PFSK-1 (cell line): ENCODE data around the gene SYNE2. TPM values are rescaled to one million over a fixed set of nuclear protein-coding genes. Genes with fewer than 3 reads are reported as not detected.

Experiments
- FOXP2 ChIP-seq: optimal IDR thresholded peaks from 2 replicates; pipeline ENCODE3; 2011; ENCODE audit warnings: borderline replicate concordance, control low read depth, inconsistent platforms; ENCODE audit not compliant: insufficient read depth; ENCODE audit errors: extremely low read length, extremely low read depth
- POLR2AphosphoS5 ChIP-seq: IDR thresholded peaks from 2 replicates; pipeline ENCODE4 v1.6.1; 2012; ENCODE audit warnings: low read depth, mild to moderate bottlenecking, control low read depth, low read length, moderate library complexity
- SIN3A ChIP-seq: IDR thresholded peaks from 2 replicates; pipeline ENCODE4 v1.6.1; 2012; ENCODE audit warnings: mild to moderate bottlenecking, low read length, moderate library complexity, borderline replicate concordance; ENCODE audit not compliant: insufficient read depth
- TAF1 ChIP-seq: IDR thresholded peaks from 2 replicates; pipeline ENCODE4 v1.6.1; 2012; ENCODE audit warnings: low read length, control low read depth, borderline replicate concordance; ENCODE audit not compliant: insufficient read depth
- polyA plus RNA-seq: library from polyadenylated mRNA; unstranded; fragments of >200 nt; gene quantifications from one replicate; pipeline ENCODE4 v1.2.1, GENCODE V29; 2012; ENCODE audit warnings: low read depth, missing spikeins; ENCODE audit not compliant: insufficient read length
- TF ChIP-seq, protein P1 (sequence below), 2 experiments: IDR thresholded peaks; 2 replicates each; pipeline versions ENCODE4 v1.6.1 to v1.8.0; 2011 to 2012; ENCODE audit warnings: low read depth in 2 of 2, low read length in 2 of 2, control low read depth in 1 of 2, inconsistent platforms in 1 of 2, mild to moderate bottlenecking in 1 of 2, moderate library complexity in 1 of 2; ENCODE audit not compliant: insufficient read depth in 1 of 2

Gene SYNE2, protein sequence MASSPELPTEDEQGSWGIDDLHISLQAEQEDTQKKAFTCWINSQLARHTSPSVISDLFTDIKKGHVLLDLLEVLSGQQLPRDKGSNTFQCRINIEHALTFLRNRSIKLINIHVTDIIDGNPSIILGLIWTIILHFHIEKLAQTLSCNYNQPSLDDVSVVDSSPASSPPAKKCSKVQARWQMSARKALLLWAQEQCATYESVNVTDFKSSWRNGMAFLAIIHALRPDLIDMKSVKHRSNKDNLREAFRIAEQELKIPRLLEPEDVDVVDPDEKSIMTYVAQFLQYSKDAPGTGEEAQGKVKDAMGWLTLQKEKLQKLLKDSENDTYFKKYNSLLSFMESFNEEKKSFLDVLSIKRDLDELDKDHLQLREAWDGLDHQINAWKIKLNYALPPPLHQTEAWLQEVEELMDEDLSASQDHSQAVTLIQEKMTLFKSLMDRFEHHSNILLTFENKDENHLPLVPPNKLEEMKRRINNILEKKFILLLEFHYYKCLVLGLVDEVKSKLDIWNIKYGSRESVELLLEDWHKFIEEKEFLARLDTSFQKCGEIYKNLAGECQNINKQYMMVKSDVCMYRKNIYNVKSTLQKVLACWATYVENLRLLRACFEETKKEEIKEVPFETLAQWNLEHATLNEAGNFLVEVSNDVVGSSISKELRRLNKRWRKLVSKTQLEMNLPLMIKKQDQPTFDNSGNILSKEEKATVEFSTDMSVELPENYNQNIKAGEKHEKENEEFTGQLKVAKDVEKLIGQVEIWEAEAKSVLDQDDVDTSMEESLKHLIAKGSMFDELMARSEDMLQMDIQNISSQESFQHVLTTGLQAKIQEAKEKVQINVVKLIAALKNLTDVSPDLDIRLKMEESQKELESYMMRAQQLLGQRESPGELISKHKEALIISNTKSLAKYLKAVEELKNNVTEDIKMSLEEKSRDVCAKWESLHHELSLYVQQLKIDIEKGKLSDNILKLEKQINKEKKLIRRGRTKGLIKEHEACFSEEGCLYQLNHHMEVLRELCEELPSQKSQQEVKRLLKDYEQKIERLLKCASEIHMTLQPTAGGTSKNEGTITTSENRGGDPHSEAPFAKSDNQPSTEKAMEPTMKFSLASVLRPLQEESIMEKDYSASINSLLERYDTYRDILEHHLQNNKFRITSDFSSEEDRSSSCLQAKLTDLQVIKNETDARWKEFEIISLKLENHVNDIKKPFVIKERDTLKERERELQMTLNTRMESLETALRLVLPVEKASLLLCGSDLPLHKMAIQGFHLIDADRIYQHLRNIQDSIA (N-terminal part only)
- polyA plus RNA-seq: 12.4 TPM

DNA sequence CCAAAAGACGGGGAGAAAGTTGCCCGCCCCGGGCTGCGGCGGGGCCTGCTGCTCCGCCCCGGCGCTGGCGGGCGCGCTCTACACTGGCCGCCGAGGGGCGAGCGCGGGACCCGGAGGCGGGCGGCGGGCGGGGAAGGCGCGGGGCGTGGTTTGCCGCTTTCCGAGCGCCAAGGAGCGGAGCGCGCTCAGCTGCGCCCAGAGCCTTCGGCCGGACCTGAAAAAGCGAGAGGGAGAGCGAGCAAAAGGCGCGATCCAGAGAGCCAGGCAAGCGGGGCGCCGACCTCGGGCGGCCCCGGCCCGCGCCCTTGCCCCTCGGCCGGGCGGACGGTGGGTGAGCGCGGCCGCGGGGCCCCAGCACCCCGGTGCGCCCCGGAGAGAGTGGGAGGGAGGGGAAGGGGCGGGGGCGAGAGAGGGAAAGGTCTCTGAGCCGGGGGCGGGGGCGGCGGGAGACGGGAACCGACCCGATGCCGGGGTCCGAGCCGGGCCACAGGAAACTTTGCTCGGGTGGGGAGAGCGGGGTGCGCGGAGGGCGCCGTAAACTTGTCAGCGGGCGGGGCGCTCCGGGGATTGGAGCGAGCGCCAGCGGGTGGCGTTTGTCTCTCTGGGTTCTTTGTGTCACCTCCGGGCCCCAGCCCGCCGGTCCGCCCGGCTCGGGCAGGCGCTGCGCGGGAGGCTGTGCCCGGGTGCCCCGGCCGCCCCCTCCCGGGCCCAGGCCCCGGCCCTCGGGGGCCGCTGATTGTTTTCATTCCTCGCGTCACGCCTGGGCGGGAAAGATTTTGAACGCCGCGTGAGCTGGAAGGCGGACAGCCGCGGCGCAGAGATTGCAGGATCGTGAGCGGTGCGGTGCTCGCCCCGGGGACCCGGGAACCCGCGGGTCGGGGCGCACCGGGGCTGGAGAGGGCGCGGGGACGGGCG, at the start of gene SYNE2:
Gene SYNE2, plus strand, starts transcription at position 188 of the 915 bp plus-strand sequence. CDS start 56,145 bp downstream, outside the sequence.
- TF ChIP-seq, protein P1, sequence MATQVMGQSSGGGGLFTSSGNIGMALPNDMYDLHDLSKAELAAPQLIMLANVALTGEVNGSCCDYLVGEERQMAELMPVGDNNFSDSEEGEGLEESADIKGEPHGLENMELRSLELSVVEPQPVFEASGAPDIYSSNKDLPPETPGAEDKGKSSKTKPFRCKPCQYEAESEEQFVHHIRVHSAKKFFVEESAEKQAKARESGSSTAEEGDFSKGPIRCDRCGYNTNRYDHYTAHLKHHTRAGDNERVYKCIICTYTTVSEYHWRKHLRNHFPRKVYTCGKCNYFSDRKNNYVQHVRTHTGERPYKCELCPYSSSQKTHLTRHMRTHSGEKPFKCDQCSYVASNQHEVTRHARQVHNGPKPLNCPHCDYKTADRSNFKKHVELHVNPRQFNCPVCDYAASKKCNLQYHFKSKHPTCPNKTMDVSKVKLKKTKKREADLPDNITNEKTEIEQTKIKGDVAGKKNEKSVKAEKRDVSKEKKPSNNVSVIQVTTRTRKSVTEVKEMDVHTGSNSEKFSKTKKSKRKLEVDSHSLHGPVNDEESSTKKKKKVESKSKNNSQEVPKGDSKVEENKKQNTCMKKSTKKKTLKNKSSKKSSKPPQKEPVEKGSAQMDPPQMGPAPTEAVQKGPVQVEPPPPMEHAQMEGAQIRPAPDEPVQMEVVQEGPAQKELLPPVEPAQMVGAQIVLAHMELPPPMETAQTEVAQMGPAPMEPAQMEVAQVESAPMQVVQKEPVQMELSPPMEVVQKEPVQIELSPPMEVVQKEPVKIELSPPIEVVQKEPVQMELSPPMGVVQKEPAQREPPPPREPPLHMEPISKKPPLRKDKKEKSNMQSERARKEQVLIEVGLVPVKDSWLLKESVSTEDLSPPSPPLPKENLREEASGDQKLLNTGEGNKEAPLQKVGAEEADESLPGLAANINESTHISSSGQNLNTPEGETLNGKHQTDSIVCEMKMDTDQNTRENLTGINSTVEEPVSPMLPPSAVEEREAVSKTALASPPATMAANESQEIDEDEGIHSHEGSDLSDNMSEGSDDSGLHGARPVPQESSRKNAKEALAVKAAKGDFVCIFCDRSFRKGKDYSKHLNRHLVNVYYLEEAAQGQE (IDR thresholded peaks at IDR 0.05; ENCODE audit: insufficient read depth in 1 of 2, low read depth in 2 of 2, low read length in 2 of 2): no peak
- TF ChIP-seq POLR2AphosphoS5: no peak
- TF ChIP-seq SIN3A: no peak
- TF ChIP-seq TAF1: no peak
- TF ChIP-seq FOXP2: no peak

DNA sequence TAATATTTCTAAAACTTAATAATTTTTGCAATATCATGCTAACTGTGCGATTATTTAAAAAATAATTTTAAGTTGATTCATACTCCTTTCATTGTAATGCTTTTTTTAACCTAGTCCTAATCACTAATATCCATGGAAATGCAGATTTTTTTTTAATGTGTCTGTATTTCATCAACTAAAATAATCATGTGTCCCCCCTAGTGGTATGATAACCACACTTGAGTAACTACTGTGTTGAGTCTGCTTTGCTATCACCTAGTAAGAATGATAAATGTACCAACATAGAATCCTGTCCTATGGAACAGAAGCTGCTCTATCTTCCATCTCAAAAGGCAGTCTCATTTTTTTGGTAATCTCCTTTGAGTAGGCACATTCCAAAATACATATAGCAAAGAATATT, 19.1 kb upstream of the SYNE2 start:
- TF ChIP-seq POLR2AphosphoS5 (no peak), FOXP2 (no peak), TAF1 (no peak), SIN3A (no peak)
- TF ChIP-seq, protein P1 (IDR thresholded peaks at IDR 0.05; ENCODE audit: insufficient read depth in 1 of 2, low read depth in 2 of 2, low read length in 2 of 2): no peak

DNA sequence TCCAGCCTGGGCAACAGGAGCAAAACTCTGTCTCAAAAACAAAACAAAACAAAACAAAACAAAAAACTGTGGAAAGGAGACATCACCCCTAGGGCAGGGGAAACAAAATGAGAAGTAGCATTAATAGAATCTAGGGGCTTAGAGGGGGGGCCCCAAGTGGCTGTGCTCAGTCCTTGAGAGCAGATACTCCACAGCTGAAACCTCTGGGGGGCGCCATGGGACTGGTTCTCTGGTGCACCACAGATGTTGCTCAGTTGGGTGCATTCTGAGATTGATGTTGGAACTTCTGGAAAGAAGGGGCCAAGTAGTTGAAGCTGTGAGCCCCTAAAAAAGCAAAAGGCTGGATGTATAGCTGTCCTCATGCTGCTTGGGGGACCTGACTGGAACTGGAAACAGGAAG, 11.8 kb upstream of the SYNE2 start:
- TF ChIP-seq SIN3A (no peak), POLR2AphosphoS5 (no peak), FOXP2 (no peak), TAF1 (no peak)
- TF ChIP-seq, protein P1 (IDR thresholded peaks at IDR 0.05; ENCODE audit: insufficient read depth in 1 of 2, low read depth in 2 of 2, low read length in 2 of 2): no peak

DNA sequence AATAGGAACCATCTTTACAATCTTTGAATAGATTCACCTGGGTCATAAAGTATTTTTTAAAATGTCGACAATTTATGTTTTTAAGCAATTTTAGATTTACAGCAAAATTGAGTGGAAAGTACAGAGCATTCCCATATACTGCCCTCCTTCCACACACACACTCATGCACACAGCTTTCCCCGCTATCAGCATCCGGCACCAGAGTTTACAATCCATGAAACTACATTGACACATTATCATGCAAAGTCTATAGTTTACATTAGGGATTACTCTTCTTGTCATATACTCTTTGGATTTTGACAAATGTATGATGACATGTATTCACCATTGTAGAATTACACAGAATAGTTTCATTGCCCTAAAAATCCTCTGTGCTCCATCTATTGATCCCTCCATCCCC, 9.0 kb upstream of the SYNE2 start:
- TF ChIP-seq, protein P1 (IDR thresholded peaks at IDR 0.05; ENCODE audit: insufficient read depth in 1 of 2, low read depth in 2 of 2, low read length in 2 of 2): no peak
- TF ChIP-seq TAF1 (no peak), FOXP2 (no peak), SIN3A (no peak), POLR2AphosphoS5 (no peak)
